Left hindlimb (tissue), 1 donor: ENCODE measurements around the gene RIN3.
A peak's percentile ranks its signal among the peaks of the same experiment; 100 is the strongest.
"Not testable (repeated sequence)": the region's sequence is repeated elsewhere in the genome, so short reads cannot be mapped to it uniquely, and the experiment has no call there.

Experiments
- DNase-seq: peaks from one replicate; pipeline ENCODE4 v3.0.0-alpha.2; 2018

RIN3 gene

DNA sequence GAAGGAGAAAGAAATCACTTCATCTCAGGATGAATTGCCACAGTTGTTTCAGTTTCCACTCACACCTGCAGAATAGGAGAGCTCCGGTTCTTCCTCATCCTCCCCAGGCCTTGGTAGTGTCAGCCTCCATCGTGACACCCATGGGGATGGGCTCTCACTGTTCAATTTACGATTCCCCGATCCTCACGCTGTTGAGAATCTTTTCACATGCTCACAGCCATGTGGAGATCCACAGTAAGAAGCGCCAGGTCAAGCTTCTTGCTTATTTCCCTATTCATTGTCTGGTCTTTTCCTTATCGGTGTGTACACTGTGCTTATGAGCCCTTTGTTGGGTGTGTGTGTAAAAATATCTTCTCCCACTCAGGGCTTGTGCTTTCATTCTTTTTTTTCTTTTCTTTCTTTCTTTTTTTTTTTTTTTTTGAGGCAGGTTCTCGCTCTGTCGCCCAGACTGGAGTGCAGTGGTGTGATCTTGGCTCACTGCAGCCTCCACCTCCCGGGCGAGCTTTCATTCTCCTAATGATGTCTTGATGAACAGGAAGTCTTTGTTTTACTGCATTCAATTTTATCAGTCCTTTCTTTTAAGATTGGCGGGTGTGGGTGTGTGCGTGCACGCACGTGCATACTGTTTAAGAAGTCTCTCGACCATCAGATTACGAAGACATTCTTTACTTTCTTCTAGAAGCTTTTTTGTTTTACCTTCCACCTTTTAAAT lies 21.5 kb downstream of the RIN3 start:
- DNase-seq, result no peak

DNA sequence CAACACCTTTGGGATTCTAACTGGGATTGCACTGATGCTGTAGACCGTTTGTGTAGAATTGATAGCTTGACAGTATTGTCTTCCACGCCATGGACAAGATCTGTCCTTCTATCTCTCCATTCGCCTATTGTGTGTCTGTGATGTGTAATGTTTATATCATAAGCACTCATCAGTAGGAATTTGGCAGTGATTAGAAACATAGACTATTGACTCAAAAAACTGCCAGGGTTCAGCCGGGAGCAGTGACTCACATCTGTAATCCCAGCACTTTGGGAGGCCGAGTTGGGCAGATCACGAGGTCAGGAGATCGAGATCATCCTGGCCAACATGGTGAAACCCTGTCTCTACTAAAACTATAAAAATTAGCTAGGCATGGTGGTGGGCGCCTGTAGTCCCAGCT lies 22.6 kb downstream of the RIN3 start:
- DNase-seq, result not testable (repeated sequence)

DNA sequence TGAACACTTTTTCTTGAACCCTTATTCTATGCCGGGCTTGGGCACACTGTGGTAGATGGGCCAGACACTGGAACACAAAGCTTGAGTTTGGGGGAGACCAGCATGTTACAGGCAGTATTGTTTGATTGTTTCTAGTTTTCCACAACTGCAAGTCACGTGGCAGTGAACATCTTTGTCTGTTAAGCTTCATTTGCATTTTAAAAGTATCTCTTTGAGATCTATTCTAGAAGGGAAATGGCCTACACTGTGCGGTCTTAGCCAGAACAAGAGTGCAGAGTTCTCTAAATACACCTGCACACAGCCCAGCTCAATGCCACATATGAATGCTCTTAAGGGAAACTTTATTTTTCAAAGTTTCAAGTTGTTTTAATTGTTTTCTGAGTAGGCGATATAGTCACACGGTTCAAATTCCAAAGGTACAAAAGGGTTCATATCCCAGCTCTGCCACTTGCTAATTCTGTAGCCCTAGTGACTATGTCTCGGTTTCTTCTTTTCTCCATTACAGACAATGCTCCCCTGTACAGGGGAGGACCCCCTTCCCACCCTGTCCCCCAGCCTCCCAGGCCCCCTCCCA lies 24.9 kb downstream of the RIN3 start:
- DNase-seq, result no peak

DNA sequence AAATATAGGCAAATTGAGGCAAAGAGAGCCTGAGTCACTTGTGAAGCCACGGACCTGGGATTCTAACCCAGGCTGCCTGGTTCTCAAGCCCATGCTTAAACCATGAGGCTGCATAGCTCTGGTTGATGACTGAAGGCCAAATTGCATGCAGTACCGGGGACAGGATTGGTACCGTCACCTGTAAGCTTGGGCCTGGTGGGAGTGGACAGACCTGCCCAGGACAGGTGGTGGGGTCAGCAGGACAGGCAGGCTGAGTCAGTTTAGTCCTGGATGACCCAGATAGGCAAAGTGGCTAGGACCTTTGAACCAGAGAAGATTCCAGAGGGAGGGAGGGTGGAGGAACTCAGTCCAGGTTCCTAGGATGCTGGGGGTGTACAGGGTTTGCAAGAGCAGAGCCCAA lies 25.8 kb downstream of the RIN3 start:
- DNase-seq, result no peak

DNA sequence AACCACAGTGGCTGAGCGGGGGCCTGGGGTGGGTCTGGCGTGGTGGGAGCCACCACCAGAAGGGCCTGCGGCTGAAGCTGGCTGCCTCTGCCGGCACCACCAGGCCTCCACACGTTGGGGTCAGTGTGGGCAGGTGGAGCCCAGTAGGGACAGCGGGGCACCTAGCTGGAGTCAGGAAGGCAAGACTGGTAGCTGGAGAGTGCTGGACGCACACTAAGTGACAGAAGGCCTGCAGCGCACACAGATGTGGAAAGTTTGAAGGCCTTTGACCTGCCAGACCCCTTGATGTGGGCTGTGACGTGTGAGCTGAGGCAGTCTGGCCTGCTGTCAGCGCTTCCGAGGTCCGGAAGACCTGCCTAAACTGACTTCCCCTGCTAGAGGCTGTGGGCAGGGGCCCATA lies 26.3 kb downstream of the RIN3 start:
- DNase-seq, result no peak

DNA sequence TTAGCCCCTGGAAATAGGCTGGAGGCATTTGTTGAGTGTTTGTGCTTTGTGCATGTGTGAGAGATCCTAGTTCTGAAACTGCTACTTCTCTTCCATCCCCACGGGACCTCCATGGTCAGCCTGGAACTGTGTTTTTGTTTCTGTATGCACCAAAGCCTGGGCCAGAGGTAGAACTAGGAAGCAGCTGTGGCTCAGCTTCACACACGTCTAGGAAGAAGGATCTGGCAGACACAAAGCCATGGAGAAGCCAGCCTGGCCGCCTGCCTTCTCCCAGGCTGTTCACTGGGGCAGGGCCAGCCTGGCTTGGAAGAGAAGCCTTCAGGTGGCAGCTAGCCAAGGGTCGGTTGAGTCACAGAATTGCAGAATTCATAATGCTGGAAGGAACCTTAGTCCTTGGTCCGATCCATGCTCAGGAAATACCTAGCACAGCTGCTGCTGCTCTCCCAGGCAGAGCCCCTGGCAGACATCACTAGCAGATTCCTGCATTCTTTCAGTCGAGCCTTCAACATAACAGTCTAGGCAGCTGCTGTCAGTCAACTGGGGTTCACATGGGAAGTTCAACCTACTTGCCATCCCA lies 27.0 kb downstream of the RIN3 start:
- peak; percentile 94 for DNase-seq

DNA sequence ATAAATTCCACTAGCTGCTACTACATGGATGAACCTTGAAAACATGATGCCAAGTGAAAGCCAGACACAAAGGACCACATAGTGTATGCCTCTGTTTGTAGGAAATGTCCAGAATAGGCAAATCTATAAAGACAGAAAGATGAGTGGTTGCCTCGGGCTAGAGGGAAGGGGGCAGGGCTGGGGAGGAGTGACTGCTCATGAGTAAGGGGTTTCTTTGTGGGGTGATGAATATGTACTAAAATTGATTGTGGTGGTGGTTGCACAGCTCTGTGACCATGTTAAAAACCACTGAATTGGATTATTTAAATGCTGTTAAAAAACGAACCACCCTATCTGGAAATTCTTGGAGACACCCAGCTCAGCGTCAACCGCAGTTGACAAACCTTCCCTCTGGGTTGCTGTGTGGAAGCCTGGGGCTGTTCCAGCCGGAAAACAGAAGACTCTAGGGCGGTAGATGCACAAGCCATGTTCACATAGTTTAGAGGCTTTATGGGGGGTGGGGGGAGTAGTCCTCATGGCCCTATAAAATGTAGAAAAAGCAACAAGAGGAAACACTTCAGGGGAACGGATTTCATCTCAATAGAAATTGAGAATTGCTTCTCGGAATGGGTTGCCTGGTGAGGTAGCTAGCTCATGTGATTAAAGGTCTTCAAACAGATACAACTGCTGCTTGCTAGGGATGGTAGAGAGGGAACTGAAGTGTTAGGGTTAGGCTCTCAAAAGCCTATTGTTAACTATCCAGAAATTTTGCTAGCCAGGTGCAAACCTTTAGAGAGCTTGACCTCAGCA lies 29.4 kb downstream of the RIN3 start:
- DNase-seq, result no peak

DNA sequence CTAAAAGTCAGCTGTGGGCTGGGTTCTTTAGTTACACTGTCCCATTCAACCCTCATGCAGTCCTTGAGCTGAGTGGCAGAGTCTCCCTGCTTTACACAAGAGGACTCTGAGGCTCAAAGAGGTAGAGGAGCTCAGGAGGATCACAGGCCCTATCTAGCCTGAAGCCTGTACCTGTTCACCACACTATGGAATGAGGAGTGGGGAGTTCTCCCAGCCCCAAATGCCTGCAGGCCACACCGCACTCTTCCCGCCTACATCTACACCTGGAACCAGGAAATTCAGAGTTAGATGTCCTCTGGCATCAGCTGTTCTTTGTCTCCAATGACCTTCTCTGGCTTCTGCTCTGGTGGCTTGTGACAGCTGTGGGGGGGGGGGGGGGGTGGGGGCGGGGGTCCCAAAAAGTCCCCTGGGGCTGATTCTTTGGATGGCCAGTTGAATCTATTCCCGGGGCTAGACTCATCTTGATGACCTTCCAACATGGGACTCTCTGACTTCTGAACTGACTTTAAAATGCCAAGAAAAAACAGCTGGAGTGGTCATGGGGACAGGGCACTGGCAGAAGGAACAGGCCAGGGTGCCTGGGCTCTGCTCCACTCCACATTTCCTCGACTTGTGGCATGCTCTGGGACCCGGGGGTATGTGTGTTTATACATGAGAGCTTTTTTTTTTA lies 30.6 kb downstream of the RIN3 start:
- DNase-seq, result no peak

DNA sequence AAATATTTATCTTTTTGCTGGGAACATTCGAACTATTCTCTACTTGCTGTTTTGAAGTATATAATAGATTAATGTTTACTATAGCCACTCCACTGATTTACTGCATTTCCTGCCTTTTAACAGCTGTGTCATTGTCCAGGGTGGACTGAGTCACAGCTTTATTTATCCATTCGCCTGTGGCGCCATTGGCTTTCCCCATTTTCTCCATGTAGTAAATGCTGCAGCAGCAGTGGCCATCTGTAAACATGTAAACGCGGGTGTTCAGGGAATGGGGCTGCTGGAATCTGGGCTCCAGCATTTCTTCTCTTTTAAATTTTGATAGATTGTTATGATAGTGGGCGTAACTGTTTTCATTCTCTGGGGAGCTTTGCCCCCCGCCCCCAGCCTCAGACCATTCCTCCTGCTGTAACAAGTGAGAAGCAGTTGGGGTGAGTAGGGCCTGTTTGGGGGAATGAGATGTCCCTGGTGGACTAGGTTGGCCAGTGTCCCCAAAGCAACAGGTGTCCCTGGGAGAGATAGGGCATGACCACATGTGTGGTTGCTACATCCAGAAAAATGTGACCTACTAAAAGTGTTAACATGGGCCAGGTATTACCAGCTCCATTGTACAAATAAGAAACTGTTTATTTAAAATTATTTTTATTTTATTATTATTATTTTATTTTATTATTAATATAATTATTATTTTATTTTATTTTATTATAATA lies 32.9 kb downstream of the RIN3 start:
- no peak for DNase-seq

DNA sequence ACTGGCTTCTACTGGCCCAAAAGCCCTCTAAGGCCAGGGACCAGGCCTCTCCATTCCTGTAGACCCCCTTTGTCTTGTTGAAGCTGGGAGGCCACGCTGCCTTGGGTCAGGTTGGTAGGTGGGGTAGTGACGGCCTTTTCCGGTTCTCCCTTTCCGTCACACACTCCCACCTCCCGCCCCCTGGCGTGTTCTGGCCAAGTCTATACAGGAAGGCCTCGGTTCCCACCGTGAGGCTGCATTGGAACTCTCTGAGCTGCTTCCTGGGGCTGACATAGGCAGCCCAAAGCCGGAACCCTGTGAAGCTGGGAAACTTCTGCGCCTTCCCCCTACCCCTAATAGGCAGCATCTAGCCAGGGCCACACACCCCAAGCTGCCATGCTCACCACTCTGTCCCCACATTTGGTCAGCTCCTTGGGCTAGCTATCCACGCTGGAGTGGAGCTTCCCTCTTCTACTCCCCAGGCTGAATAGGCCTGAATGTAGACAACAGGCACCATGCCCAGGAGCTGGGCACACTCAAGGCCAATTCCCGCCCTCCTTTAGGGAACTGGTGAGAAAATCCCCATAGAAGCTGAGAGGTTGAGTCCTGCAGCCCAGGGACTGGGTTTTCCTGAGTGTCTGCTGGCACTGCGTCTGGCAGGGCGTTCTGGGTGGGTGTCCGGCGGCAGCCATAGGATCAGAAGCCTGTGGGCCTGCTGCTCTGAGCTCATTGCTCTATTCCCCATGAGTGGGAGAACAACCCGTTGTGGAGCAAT lies 35.7 kb downstream of the RIN3 start:
- DNase-seq, result no peak

DNA sequence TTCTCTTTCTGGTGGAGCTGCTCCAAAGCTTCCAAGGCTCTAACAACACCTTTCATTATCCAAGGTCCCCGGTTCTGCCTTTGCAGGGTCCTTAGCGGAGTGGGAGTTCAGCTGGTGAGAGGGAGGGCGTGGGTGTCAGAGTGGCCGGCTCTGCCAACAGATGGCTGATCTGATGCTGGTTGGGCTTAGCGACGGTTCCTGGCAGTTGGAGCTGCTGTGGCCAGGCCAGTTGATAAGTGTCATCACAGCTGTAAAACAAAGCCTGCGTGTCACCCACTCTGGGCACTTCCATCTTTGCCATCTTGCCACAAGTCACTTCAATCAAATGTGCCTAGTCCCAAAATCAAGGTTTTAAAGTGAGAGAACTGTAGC lies 36.3 kb downstream of the RIN3 start:
- DNase-seq, result peak; percentile 59

DNA sequence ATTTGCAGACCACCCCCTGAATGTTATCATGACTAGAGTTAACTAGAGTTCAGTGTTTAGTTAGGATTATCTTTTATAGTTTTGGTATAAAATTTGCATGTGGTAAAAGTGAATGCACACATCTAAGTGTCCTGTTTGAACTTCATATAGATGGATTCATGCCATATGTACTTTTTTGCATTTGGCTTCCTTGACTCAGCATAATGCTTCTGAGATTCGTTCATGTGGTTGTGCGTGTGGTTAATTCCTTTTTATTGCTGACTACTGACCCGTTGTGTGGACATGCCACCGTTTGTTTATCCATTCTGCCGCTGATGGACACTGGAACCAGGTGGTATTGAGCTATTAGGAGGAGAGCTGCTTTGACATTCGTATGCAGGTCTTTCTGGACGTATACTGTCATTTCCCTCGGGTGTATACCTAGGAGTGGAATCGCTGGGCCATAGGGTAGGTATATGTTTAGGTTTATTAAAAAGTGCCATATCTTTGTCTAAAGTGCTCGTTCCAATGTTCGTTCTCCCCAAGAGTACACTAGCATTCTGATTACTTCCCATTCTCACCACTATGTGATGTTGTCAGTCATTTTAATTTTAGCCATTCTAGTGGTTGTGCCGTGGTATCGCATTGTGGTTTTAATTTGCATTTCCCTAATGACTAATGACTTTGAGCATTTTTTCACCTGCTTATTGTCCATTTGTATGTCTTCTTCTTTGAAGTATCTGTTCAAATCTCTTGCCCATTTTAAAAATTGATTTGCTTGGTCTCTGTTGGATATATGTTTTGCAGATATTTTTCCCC lies 37.7 kb downstream of the RIN3 start:
- DNase-seq, result no peak

DNA sequence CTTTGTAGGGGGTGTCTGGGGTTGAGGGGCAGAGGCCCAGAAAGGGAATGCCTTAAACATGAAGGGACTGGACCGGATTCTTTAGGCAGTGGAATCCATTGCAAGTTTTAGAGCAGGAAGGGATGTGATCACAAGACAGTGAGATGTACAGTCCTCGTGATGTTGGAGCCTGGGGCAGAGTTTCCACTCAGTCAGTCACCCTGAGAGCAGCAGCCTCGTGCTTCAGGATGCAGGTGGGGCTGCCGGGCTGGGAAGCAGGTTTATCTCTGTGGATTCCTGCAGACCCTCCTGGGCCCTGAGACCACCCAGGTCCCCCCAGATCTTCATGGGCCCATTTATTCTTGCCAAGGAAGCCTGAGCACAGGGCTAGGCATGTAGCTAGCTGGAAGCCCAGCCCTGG lies 38.5 kb downstream of the RIN3 start:
- DNase-seq, result no peak

DNA sequence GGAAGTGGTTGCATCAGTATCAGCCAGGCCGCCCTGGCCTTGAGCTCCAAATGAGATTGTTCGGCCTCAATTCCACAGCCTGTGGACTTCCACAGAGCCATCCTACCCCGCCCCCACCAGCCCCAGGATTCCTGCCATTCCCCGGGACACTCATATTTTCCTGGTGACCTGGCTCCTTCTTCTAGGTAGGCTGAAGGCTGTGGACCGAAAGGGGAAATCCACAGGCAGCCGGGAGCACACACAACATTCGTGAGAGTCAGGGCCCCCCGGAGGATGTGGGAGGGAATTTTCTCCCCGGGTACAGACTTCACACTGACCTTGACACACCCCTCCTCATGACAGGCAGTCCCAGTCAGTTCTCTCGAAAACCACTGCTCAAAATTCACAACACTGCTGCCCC lies 39.9 kb downstream of the RIN3 start:
- no peak for DNase-seq

DNA sequence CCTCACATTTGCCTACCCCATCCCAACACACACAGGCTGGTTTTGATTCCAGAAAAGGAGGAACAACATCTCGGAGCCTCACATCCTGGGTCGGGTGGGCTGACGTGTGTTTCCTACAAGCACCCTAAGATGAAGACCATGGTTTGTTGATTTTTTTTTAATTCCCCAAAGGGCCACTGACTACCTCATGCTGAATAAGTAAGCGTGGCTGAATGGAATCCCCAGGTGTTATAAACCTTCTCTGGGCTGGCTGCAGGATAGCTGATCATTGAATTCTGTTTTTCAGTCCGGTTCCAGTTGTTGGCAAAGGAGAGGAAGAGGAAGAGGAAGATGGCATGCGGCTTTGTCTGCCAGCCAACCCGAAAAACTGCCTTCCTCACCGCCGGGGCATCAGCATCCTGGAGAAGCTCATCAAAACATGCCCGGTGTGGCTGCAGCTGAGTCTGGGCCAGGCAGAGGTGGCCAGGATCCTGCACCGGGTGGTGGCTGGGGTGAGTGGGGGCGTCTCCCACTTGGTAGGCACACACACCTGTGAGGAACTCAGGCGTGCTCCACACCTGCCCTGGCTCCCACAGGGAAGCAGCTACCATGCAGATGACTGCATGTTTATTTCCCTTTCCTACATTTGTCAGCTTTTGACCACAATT lies 42.0 kb downstream of the RIN3 start:
- no peak for DNase-seq

DNA sequence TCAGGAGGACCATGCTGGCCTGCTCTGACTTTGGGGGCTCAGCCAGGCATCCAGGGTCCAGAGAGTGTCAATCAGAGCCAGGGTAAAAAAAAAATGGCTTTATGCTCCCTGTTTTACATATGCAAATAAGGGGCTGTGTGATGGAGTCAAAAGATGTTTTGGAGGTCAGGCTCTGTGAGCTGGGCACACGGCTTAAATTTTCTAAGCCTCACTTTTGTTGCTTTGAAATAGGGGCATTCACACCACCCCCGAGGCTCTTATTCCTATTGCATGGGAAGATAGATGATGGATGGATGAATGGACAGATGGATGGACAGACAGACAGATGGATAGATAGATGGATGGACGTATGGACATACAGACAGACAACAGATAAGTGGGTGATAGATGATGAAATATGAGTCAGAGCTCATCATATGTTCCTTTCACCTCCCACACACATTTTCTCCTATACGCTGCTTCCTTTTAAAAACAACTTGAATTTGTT lies 42.7 kb downstream of the RIN3 start:
- DNase-seq, result no peak

DNA sequence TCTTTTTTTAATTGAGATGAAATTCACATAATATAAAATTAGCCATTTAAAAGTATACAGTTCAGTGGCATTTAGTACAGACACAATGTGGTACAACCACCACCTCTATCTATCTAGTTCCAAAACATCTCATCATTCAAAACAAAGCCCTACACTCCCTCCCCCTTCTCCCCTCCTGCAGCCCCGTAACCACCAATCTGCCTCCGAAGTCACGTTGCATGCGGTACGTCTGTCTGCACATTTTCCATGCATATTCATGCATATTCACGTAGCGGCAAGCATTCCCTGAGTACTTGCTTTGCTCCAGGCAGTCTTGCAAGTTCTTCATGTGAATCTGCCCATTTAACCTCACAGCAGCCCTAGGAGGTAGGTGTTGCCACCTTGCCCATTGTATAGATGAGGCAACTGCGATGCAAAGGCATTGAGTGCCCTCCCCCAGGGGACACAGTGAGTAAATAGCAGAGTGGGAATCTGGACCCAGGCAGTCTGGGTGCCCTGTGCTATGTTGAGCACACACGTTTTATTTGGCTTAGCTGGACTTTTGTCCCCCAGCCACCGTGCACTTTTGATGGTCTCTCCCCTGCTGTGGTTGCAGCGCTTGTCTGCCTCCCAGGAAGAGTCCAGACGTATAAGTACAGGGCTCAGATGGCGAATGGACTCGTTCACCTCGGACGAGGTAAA lies 43.4 kb downstream of the RIN3 start:
- DNase-seq, result no peak

DNA sequence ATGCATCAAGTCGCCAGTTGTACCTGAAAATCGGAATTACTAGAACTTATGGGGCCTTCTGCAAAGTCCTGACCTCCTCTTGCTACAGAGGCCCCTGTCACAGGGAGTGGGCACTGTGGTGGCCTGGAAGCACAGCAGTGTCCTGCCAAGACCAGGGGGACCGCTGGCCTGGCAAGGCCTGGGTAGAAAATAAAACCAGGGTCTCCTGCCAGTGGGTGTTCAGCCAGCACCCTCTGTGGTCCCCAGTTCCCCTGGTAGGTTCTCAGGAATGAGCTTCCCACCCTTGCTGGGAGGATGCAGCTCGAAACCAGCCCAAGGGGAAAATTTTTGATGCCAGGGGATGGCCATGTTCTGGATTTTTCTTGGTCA lies 43.9 kb downstream of the RIN3 start:
- DNase-seq, result no peak

DNA sequence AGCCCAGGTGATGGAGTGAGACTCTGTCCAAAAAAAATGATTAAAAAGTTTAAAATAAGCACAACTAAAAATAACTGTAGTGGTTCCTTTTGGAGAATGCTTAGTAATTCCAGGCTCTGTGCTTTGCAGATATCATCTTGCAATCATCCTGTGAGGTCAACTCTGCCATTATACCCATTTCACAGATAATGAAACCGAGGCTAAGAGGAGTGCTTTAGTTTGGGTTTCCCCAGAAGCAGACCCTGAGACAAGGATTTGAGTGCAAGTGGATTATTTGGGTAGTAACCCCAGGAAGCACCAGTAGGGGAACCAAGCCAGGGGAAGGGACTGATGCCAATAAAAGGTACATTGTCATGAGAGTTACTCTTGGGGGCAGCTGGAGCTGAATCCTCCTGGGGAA lies 44.7 kb downstream of the RIN3 start:
- no peak for DNase-seq

DNA sequence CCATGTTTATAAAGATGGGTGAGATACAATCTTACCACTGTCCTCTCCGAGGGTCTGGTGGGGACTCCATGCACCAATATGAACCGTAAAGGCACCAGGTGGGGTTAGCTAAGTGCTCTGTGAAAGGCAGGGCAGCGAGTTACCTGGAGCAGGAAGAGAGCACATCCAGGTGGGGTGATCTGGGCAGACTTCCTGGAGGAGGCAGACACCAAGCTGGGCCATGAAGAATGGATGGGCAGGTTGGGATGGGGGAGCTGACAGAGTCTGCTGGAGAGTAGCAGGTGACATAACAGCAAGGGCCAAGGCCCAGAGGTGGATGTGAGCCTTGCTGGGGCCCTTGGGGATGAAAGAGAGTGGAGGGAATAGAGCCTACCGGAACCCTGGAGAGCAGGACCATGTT lies 45.9 kb downstream of the RIN3 start:
- DNase-seq, result no peak
